CD4-positive, alpha-beta T cell (primary cell): ENCODE results near the gene MED31. TPM values are rescaled to one million over a fixed set of nuclear protein-coding genes. Genes with fewer than 3 reads are reported as not detected.

Experiments
- ATAC-seq: fragments of 200-7000 bp; cut with Tn5 transposase; one replicate; pipeline ENCODE4 v1.10.0; 2022; ENCODE audit warnings: mild to moderate bottlenecking; ENCODE audit not compliant: poor library complexity
- CTCF ChIA-PET: fragments of 350-600 bp; sonication (Branson Sonifier 250); formaldehyde crosslinking; loops from one replicate; lab custom pipeline; 2021; ENCODE audit warnings: antibody characterized with exemption, inconsistent platforms; lab: Charles Lee
- POLR2A ChIA-PET: fragments of 350-600 bp; sonication (Branson Sonifier 250); formaldehyde crosslinking; loops from one replicate; lab custom pipeline; 2021; ENCODE audit warnings: antibody characterized with exemption, inconsistent platforms; lab: Charles Lee
- DNase-seq, 14 experiments: peaks; one replicate each; pipeline ENCODE4 v3.0.0-alpha.2; 2013 to 2020; ENCODE audit warnings: mixed read lengths in 2 of 14
- H3K27ac ChIP-seq, 2 donors: one replicate each; pipeline versions ENCODE4 v1.5.1 to v1.7.0; 2013; ENCODE audit warnings: low read length in 2 of 2, low read depth in 1 of 2, mild to moderate bottlenecking in 1 of 2
- H3K27me3 ChIP-seq, 2 experiments: 1 replicate in 1 of 2; 2 replicates in 1 of 2; pipeline versions ENCODE4 v1.6.1 to v1.7.0; 2013; ENCODE audit warnings: low read length in 2 of 2, control low read depth in 1 of 2, mild to moderate bottlenecking in 1 of 2, moderate library complexity in 1 of 2; ENCODE audit not compliant: insufficient read depth in 2 of 2, control insufficient read depth in 1 of 2
- H3K36me3 ChIP-seq: one replicate; pipeline ENCODE4 v1.6.1; 2013; ENCODE audit warnings: low read length, control low read depth; ENCODE audit not compliant: insufficient read depth
- H3K4me1 ChIP-seq: one replicate; pipeline ENCODE4 v1.6.1; 2013; ENCODE audit warnings: low read length, control low read depth; ENCODE audit not compliant: insufficient read depth
- H3K4me3 ChIP-seq: one replicate; pipeline ENCODE4 v1.5.1; 2013; ENCODE audit warnings: mild to moderate bottlenecking, low read length, moderate library complexity
- H3K9me3 ChIP-seq, 2 experiments: 1 replicate in 1 of 2; 2 replicates in 1 of 2; pipeline versions ENCODE4 v1.6.1 to v1.7.0; 2013; ENCODE audit warnings: low read length in 2 of 2, mild to moderate bottlenecking in 2 of 2, control low read depth in 1 of 2, moderate library complexity in 1 of 2; ENCODE audit not compliant: control insufficient read depth in 1 of 2, insufficient read depth in 1 of 2
- H3K27ac Mint-ChIP-seq: one replicate; pipeline ENCODE4 v1.8.0; 2020; ENCODE audit warnings: mixed read lengths
- H3K27me3 Mint-ChIP-seq: one replicate; pipeline ENCODE4 v1.8.0; 2021; ENCODE audit warnings: mixed read lengths
- H3K36me3 Mint-ChIP-seq: one replicate; pipeline ENCODE4 v1.8.0; 2021; ENCODE audit warnings: low read depth, mixed read lengths
- H3K4me1 Mint-ChIP-seq: one replicate; pipeline ENCODE4 v1.8.0; 2021; ENCODE audit warnings: low read depth, mixed read lengths
- H3K4me3 Mint-ChIP-seq: one replicate; pipeline ENCODE4 v1.8.0; 2020; ENCODE audit warnings: mild to moderate bottlenecking, mixed read lengths
- H3K9me3 Mint-ChIP-seq: one replicate; pipeline ENCODE4 v1.8.0; 2020; ENCODE audit warnings: mixed read lengths
- intact Hi-C, 2 experiments: fragments of 100-400 bp; cut with DNase I in 1 of 2; cut with micrococcal nuclease in 1 of 2; formaldehyde crosslinking; loops; one replicate each; pipeline versions ENCODE4 v1.15.1 to v1.9.0; 2023 to 2025; cut with DNase I, micrococcal nuclease
- total RNA-seq, 174 experiments: library from RNA in 2 of 174; stranded (reverse) in 2 of 174; gene quantifications; one replicate each; pipeline ENCODE4 v1.2.3 and lab custom pipeline; 2021 to 2026
- TF ChIP-seq, protein P1 (sequence below): fragments of 200-600 bp; IDR thresholded peaks from one replicate; pipeline ENCODE4 v1.8.0; 2022; ENCODE audit warnings: antibody characterized with exemption, mild to moderate bottlenecking

MED31 gene
- total RNA-seq, 2 experiments from 2014 or later, result 31.4 to 32.0 TPM

DNA sequence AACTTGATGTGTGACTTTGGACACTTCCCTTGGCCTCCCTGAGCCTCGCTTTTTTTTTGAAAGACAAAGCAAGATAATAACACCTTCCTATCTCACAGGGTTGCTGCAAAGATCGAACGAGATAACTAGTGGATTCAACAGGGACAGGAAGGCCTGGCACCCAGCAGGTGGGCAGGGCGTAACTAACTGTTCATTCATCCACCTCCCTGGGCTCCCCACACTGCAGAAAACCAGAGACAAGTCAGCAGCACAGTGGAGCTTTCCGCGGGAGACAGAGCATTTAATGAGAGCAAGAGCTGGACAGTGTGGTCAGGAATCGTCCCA is 33.0 kb upstream of the MED31 start:
- Mint-ChIP-seq H3K27me3 (peaks cover 56% of the 10 kb centered on the region), H3K4me1 (no peaks in the 10 kb centered on the region), H3K27ac (no peak overlapping the region), H3K9me3 (no peaks in the 10 kb centered on the region), H3K36me3 (no peaks in the 10 kb centered on the region), H3K4me3 (no peak overlapping the region)
- no peaks in the 10 kb centered on the region for H3K36me3 ChIP-seq
- DNase-seq, result no peak
- TF ChIP-seq, protein P1, sequence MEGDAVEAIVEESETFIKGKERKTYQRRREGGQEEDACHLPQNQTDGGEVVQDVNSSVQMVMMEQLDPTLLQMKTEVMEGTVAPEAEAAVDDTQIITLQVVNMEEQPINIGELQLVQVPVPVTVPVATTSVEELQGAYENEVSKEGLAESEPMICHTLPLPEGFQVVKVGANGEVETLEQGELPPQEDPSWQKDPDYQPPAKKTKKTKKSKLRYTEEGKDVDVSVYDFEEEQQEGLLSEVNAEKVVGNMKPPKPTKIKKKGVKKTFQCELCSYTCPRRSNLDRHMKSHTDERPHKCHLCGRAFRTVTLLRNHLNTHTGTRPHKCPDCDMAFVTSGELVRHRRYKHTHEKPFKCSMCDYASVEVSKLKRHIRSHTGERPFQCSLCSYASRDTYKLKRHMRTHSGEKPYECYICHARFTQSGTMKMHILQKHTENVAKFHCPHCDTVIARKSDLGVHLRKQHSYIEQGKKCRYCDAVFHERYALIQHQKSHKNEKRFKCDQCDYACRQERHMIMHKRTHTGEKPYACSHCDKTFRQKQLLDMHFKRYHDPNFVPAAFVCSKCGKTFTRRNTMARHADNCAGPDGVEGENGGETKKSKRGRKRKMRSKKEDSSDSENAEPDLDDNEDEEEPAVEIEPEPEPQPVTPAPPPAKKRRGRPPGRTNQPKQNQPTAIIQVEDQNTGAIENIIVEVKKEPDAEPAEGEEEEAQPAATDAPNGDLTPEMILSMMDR, result no peak
- ChIA-PET CTCF (no interaction called here), POLR2A (no interaction called here)
- intact Hi-C loops, result no loop called here
- H3K27ac ChIP-seq, result no peak overlapping the region
- no peaks in the 10 kb centered on the region for H3K9me3 ChIP-seq
- no peaks in the 10 kb centered on the region for H3K4me1 ChIP-seq
- no peak for ATAC-seq
- no peak overlapping the region for H3K4me3 ChIP-seq
- H3K27me3 ChIP-seq, result peaks cover 14 to 18% of the 10 kb centered on the region in 2 experiments

DNA sequence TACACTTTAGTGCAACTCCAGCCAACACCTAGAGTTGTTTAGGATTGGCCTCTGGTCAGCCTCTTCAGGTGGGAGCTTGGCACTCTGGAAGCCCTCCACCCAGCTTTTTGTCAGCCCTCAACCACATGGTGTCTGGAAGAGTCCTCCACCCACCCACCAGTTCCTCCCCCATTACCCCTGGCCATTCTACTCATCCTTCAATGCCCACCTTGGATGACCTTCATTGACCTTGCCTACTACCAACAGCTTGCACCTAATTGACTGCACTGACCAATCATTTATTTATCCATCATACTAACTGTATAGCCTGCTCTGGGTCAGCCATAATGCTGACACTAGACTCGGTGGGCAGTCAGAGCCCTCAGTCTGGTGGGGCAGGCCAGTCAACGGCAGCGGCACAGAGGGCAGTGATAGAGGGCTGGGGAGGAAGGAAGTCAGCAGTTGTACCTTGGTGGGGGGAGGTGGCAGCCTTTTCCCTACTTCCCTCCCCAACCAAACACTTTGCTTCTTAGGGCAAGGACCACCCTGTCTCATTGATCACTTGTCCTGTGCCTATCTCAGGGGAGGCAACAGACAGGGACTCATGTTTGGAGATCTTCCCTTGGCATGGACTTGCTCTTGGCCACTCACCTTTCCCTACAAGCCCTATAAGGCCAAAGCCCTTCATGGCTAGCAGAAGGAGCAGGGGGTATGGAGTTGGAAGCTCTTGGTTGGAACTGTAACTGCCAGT is 32.5 kb upstream of the MED31 start:
- Histone ChIP-seq H3K27me3 (peaks cover 14 to 24% of the 10 kb centered on the region in 2 experiments), H3K27ac (no peak overlapping the region), H3K4me3 (no peak overlapping the region), H3K4me1 (no peaks in the 10 kb centered on the region), H3K36me3 (no peaks in the 10 kb centered on the region), H3K9me3 (no peaks in the 10 kb centered on the region)
- Mint-ChIP-seq H3K27me3 (peaks cover 58% of the 10 kb centered on the region), H3K9me3 (no peaks in the 10 kb centered on the region), H3K27ac (no peak overlapping the region), H3K4me1 (no peaks in the 10 kb centered on the region), H3K4me3 (no peak overlapping the region), H3K36me3 (no peaks in the 10 kb centered on the region)
- POLR2A ChIA-PET, result no interaction called here
- CTCF ChIA-PET, result no interaction called here
- TF ChIP-seq, protein P1, result no peak
- ATAC-seq (no peak), DNase-seq (no peak)
- intact Hi-C loops, result no loop called here

DNA sequence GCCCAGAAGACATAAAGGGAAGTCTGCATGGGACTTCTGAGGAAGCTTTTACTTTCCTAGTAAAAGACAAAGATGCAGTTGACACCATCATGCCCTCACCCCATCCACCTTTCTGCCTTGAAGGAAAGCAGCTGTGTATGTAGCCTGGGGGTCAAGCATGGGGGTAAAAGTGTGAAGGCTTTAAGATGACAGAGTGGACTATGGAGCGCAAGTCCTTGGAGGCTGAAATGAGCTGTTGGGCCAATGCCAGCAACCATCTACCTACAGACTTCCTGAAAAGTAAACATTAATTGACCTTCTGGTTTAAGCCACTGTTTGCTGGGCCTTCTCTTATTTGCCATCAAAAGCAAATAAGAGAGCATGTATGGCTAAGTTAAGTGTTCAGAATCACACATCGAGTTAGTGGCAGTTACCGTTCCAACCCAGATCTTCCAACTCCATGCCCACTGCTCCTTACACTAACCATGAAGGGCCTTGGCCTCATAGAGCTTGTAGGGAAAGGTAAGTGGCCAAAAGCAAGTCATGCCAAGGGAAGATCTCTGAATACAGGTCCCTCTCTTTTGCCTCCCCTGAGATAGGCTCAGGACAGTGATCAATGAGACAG is 31.8 kb upstream of the MED31 start:
- Histone ChIP-seq H3K27me3 (peaks cover 14 to 31% of the 10 kb centered on the region in 2 experiments), H3K4me1 (no peaks in the 10 kb centered on the region), H3K9me3 (no peaks in the 10 kb centered on the region), H3K36me3 (no peaks in the 10 kb centered on the region), H3K27ac (no peak overlapping the region), H3K4me3 (no peak overlapping the region)
- DNase-seq (no peak), ATAC-seq (no peak)
- Mint-ChIP-seq H3K36me3 (no peaks in the 10 kb centered on the region), H3K4me3 (no peak overlapping the region), H3K9me3 (no peaks in the 10 kb centered on the region), H3K27ac (no peak overlapping the region), H3K27me3 (peaks cover 65% of the 10 kb centered on the region), H3K4me1 (no peaks in the 10 kb centered on the region)
- ChIA-PET CTCF (no interaction called here), POLR2A (no interaction called here)
- intact Hi-C loops, result no loop called here
- TF ChIP-seq, protein P1, result no peak
